Measurements from ENCODE around the gene POLR1A. TPM values are rescaled to one million over a fixed set of nuclear protein-coding genes. Genes with fewer than 3 reads are reported as not detected.

POLR1A gene
- total RNA-seq (10 to 100 TPM; 11.3 to 43.9 (median 28.8) TPM), polyA plus RNA-seq (10 to 100 TPM in 1 of 2 donors, 1 to 10 TPM in 1; 4.7 to 19.6 TPM)
- long read RNA-seq, donor 1, partial matches to known transcripts, result 20 of 32 reads
- long read RNA-seq, donor 1, other reads (novel, unspliced or antisense), result 12 of 32 reads
- long read RNA-seq, donor 2, partial matches to known transcripts, result 7 of 7 reads
- long read RNA-seq, donor 2, other reads (novel, unspliced or antisense), result 0 of 7 reads
- long read RNA-seq, donor 3, partial matches to known transcripts, result 8 of 15 reads
- long read RNA-seq, donor 3, other reads (novel, unspliced or antisense), result 7 of 15 reads

DNA sequence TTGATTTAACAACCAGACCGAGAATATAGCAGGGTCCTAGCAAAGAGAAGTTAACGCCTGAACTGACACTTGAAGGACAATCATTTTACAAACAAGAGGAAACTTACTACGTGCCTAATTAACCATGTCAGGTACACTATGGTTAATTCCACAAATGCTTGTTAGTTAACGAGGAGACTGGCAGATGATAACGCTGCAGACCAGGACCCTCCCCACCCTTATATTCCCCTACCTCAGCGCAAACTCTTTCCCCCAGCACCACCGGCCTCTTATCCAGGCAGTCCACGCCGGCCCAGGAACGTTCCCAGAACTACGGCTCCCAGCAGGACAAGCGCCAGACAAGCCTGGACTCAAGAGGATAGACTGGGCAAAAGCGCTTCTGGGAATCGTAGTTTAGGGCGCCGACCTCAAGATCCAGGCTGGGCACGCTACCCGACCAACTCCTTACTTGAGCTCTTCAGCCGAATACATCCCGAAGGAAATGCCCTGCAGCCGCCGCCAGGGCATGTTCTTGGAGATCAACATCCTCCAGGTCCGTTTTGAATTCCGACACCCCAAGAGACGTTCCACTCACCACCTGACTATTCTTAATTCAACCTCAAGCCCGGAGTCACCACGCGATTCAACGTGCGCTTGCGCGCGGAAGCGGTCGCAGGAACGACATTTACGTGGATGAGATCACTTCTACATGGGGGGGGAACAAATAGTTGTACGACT is at the start of gene POLR1A:
TSS of gene POLR1A (minus strand) at position 635 of the 717 bp plus-strand sequence. CDS start at position 525, 110 bp downstream.
- intact Hi-C loops (cut with DNase I), result no loop called here
- H3K9me3 ChIP-seq, result no peaks in the 10 kb centered on the region
- WGBS, 3 donors, result 0% methylated on average over 38 of the region's 38 CpGs
- DNase-seq, result peak; percentile 86 to 91 (median 87)
- H3K4me1 ChIP-seq (ENCODE audit: insufficient read depth), result peaks cover 4% of the 10 kb centered on the region
- no peaks in the 10 kb centered on the region for H3K27me3 ChIP-seq
- H3K36me3 ChIP-seq, result no peaks in the 10 kb centered on the region
- peak within 1 kb of the TSS; percentile 92 for H3K4me3 ChIP-seq
- peak within 1 kb of the TSS; percentile 67 to 68 for H3K27ac ChIP-seq
- TF ChIP-seq EP300 (IDR thresholded peaks at IDR 0.05), result no peak
- no peak for TF ChIP-seq POLR2A (IDR thresholded peaks at IDR 0.05)
- TF ChIP-seq, protein P1, sequence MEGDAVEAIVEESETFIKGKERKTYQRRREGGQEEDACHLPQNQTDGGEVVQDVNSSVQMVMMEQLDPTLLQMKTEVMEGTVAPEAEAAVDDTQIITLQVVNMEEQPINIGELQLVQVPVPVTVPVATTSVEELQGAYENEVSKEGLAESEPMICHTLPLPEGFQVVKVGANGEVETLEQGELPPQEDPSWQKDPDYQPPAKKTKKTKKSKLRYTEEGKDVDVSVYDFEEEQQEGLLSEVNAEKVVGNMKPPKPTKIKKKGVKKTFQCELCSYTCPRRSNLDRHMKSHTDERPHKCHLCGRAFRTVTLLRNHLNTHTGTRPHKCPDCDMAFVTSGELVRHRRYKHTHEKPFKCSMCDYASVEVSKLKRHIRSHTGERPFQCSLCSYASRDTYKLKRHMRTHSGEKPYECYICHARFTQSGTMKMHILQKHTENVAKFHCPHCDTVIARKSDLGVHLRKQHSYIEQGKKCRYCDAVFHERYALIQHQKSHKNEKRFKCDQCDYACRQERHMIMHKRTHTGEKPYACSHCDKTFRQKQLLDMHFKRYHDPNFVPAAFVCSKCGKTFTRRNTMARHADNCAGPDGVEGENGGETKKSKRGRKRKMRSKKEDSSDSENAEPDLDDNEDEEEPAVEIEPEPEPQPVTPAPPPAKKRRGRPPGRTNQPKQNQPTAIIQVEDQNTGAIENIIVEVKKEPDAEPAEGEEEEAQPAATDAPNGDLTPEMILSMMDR (IDR thresholded peaks at IDR 0.05), result peak in 2 of 3 donors; percentile 24 to 43

GRCh38 chr2:86150502-86150901 is 44.8 kb upstream of the POLR1A start:
- WGBS, 3 donors, result 85 to 99% (median 92%) methylated on average over 2 of the region's 2 CpGs
- intact Hi-C loops (cut with DNase I), result no loop called here
- H3K9me3 ChIP-seq, result no peaks in the 10 kb centered on the region

GRCh38 chr2:86147793-86148192 is 42.1 kb upstream of the POLR1A start:
- intact Hi-C loops (cut with DNase I), result no loop called here
- 80 to 85% (median 81%) methylated on average over 2 of the region's 2 CpGs for WGBS, 3 donors
- Histone ChIP-seq H3K36me3 (no peaks in the 10 kb centered on the region), H3K27ac (no peak overlapping the region), H3K9me3 (no peaks in the 10 kb centered on the region), H3K4me3 (no peak overlapping the region), H3K27me3 (no peaks in the 10 kb centered on the region), H3K4me1 (ENCODE audit: insufficient read depth) (no peaks in the 10 kb centered on the region)
- no peak for DNase-seq
- TF ChIP-seq EP300 (IDR thresholded peaks at IDR 0.05), result no peak

More at GRCh38 chr2:86150502-86150901, 44.8 kb upstream of the POLR1A start:
- Histone ChIP-seq H3K27ac (no peak overlapping the region), H3K36me3 (no peaks in the 10 kb centered on the region), H3K4me1 (ENCODE audit: insufficient read depth) (no peaks in the 10 kb centered on the region), H3K4me3 (no peak overlapping the region), H3K27me3 (no peaks in the 10 kb centered on the region)
- no peak for TF ChIP-seq POLR2A (IDR thresholded peaks at IDR 0.05)
- no peak for TF ChIP-seq EP300 (IDR thresholded peaks at IDR 0.05)
- TF ChIP-seq, protein P1 (IDR thresholded peaks at IDR 0.05), result no peak
- no peak for DNase-seq

DNA sequence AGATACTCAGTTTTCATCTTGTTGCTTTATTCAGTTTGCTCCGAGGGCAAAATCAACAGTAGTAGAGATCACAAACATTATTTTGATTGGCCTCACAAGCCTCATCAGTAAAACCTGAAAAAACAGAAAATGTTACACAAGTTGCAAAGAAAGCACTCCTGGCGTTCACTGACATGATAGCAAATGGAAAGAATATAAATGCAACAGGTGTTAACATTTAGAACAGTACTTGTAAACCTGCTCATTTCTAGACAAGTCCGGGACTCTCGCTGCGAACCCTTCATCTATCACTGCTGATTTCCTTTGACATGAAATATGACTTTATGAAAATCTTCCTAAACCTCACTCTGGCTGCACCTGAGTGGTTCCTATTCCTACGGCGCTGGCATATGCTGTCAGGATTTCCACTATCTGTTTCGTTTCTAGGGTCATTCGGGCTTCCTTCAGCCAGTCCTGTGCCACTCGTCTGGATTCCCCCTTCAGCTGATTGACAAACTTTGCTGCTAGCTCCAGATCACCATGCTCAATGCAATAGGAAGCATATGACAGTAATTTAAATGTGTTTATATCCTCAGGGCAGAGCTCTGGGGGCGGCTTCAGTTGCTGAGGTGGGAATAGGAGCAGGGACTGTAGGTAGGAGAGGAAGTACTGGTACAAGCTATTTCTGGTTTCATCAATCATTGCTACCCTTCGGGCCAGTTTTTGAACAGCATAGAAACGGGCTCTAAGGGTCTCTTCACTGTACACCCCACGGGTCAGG is 38.4 kb upstream of the POLR1A start:
- no peak overlapping the region for H3K27ac ChIP-seq
- no peak for DNase-seq
- H3K27me3 ChIP-seq, result no peaks in the 10 kb centered on the region
- 81 to 92% (median 85%) methylated on average over 14 of the region's 14 CpGs for WGBS, 3 donors
- intact Hi-C loops (cut with DNase I), result no loop called here
- no peak overlapping the region for H3K4me3 ChIP-seq
- no peaks in the 10 kb centered on the region for H3K4me1 ChIP-seq (ENCODE audit: insufficient read depth)
- H3K36me3 ChIP-seq, result no peaks in the 10 kb centered on the region
- TF ChIP-seq, protein P1 (IDR thresholded peaks at IDR 0.05), result no peak
- no peak for TF ChIP-seq EP300 (IDR thresholded peaks at IDR 0.05)
- H3K9me3 ChIP-seq, result no peaks in the 10 kb centered on the region
